Measurements from ENCODE around the gene CHCHD3.

CHCHD3 gene

DNA sequence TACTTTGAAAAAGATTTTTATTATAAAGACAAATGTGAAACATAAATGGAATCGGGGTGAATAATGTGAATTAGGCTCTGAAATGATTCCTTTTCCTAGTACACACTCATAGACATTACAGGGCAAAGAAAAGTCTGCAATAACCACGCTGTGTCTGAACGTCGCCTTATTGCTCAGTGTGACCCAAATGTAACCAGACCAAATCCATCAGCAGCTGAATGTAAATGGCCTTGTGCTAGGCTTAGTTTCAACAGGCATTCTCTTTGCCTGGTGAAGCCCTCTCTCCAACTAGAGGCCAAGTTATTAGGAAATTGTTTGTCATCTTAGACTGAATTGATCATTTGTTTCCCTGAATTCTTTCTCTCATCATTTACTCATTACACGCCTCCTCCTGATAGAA is 225.5 kb downstream of the CHCHD3 start:
- no peak for DNase-seq

DNA sequence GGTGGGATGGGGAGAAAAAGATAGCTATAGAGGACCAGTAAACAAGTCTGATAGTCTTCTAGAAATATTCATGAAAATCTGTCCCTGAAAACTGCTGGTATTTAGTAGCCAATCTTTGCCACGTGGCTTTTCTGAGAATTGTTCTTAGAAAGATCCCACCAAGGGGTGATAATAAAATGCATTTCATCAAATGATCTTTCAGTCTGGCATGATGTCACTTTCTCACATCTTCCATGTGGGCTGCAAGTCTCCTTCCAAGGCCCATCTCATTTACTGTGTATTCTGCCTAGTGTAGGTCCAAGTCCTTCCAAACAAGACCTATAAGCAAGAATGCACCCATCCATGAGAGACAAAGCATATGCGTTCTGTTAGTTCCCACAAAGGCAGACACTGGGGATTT is 226.0 kb downstream of the CHCHD3 start:
- DNase-seq: no peak

DNA sequence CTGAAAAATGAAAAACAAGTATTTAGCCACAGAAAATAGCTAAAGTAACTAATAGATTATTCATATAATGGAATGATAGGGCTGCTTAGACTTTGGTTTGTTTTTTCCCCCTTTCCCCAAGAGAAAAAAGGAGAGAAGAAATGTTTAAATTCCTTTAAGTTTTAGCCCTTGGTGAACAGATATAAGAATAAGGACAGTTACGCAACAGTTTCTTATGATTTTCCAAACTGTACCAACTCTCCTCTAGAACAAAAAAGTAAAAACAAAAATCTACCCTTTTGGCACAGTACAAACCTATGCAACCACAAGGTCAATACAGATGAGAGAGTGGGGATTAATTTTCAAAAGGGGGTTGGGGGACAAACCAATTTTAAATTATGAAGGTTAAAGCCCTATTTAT is 227.7 kb downstream of the CHCHD3 start:
- no peak for DNase-seq

DNA sequence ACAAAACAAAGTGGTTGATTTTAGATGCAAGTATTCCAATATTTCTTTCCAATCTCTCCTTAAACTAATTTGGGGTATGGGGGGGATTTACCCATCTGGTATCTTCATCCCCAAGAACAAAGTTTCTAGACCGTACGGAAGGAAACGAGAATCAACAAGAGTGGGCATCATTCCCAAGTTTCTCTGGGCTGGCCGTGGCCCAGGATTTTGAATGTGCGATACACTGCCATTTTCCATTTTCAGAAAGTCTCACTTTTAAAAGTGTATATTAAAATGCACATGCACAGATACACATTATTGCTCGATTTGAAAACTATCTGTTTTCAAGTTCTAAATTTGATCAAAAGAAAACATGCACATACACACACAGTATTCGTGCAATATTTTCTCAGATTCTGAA is 234.5 kb downstream of the CHCHD3 start:
- no peak for DNase-seq

DNA sequence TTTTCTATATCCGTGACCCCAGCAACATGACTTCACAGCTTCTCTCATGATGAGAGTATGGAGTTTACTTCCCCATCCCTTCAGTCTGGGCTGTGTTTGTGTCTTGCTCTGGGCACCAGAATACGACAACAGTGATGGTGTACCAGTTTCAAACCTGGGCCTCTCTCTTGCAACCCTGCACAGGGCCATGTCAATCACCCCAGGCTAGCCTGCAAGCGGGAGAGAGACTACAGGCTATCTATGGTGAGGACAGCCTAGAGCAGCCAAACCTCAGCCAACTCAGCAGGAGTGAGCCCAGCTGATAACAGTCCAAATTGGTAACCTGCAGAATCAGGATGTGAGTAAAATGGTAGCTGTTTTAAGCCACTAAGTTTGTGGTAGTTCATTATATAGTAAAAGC is 235.8 kb downstream of the CHCHD3 start:
- DNase-seq: no peak

DNA sequence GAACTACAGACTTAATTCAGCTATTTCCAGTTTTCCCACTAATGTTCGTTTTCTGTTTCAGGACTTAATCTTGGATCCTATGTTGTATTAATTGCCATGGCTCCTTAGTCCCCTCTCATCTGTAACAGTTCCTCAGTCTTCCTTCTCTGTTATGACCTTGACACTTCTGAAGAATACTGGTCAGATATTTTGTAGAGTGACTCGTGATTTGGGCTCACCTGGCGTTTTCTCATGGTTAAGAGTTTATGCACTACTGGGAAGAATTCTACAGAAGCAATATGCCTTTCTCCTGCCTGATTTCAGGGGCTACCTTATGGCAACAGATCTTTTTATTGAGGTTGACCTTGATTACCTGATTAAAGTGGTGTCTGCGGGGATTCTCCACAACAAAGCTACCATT is 239.4 kb downstream of the CHCHD3 start:
- no peak for DNase-seq

DNA sequence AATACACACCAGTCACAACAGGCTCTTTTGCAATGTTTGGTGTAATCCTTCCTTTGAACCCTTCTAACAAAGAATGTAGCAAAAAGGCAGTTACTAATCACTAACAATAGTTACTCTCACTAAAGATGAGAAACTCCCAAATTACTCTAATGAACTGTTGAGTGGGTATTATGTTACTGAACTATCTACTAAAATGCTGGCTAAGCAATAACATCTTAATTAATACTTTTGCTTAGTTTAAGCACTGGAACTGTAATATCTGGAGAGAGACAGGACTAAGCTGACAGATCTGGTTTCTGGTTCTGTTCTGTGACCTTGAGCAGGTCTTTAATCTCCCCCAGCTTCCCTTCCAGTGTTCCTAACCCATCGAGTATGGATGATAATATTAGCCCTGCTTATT is 241.7 kb downstream of the CHCHD3 start:
- DNase-seq: no peak

DNA sequence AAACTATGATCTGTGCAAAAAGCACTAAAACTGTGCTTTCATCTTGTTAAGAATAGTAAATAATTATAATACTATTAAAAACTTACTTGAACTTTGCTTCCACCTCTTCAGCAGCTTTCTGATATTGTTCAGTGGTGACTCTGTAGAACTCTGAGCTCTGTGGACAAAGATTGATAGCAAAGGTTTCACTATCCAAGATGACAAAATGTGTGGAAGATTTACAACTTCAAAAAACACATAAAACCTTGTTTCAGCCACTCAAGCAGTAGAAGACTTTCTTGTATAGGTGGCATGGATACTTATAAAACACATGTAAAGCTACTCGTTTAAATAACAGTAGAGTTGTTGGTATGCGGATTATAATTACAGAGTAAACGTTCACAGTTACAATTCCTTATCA is 243.6 kb downstream of the CHCHD3 start:
- no peak for DNase-seq

DNA sequence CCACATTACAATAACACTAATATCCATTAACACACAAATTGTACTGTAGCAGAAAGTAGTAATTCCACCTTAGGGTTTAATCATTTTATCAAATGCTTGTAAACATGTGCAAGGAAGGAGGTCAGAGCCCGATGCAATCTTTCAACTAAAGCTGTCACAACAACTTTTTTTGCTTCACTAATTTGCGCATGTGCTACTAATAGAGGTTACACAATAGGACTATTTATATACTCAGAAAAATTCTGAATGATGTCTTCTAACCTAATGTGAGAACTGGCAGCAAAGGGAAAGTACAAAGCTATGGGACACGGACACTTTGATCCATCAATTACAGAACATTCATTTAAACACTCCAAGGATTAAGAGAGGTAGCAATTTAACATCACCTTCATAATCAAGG is 244.4 kb downstream of the CHCHD3 start:
- no peak for DNase-seq

DNA sequence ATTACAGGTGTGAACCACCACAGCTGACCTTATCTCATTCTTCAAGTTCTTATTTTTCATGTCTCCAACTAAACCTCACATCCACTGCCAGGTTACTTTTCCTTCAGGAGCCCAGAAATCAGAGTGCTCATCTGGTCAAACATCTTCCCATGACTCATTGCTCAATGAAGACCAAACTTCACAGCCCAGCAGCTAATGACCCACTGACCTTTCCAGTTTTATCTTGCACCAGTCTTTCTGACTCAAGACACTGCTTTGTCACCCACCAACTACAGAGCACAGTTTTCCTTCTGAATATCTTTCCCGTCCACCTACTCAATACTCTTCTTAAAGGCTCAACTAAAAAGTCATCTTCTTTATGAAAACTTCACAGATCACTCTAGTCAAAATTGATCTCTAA is 245.1 kb downstream of the CHCHD3 start:
- no peak for DNase-seq

DNA sequence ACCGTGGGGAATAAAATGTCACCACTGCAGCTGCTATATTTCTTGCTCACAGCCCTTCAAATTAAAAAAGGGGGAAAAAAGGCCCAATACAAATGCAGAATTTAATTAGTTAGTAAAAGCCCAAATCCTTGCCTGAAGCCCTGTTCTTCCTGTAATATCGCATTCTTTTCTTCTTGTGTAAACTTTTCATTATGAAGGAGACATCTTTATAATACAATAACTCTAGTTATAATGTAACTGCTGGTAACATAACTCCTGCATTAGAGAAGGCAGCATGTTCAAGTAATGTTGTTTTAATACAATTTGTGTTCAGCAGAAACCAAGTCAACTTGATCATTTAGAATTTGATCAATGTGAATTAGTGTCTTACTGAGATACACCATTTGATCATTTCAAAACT is 250.9 kb downstream of the CHCHD3 start:
- no peak for DNase-seq

DNA sequence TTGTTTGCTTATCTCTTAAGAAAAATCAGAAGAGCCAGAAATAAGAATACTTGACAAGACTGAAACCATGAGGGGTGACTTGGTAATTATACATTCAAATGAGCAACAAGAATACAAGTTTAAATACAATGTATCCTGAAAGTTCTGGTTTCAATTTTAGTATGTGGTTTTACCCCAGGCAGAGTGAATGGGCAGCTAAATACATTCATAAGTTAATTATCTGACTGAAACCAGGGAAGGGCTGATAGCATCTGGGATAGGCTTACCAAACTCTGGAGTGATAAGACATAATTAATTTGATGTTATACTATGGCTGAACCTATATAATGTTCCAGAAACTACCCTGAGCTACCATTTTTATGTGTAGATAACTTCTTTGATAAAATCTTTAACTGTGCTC is 253.4 kb downstream of the CHCHD3 start:
- DNase-seq: no peak

DNA sequence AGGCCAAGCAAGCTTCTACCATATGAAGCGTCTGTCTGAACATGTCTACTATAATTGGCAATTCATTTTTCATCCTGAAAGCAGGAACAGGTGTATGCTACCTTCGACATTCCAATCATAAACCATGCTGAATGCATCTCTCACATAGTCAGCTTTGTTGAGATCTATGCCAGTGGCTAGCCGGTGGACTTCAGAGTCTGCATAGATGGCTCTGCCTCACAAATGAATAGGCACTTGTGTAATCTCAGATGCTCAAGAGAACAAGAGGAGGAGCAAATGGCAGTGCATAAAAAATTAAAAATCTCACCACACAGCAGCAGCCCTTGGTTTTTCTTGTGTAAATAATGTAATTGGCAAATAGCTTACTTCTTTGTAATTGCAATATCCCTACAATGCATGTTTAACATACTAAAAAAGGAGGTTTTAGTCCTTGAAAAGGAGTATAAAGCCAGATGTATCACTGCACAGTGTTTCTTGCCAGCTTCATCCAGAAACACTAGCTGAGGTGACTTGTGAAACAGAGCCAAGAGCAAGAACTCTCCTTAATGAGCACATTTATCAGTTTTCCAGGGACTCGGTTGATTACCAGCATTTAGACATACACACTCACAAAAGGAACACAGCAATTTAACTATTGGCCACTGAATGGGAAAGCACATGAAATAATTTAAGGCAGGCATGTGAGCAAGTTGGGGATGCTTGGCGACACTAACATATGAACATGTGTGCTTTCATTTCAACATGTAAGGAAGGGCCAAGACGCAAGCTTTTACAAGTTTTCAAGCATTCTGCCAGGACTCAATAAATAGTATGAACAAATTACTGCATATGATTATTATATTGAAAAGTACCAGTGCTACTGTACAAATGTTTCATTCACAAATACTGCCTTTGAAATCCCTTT is 255.7 kb downstream of the CHCHD3 start:
- DNase-seq: no peak

DNA sequence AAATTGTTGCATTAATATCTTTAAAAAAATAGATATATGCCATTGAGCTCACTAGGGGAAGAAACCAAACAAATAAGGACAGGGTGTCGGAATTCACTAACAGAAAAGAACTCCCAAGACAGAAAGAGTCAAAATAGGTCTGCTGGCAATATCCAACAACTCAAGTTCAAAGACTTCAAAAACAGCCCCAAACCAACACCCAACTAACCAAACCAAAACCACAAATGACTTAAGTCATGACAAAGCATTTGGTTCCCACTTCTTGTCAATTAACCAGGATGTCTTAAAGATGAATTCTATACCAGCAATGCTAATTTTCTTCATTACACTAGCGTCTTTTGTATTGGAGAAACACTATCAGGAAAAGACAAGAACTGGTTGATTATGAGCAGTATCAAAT is 256.7 kb downstream of the CHCHD3 start:
- DNase-seq: no peak

DNA sequence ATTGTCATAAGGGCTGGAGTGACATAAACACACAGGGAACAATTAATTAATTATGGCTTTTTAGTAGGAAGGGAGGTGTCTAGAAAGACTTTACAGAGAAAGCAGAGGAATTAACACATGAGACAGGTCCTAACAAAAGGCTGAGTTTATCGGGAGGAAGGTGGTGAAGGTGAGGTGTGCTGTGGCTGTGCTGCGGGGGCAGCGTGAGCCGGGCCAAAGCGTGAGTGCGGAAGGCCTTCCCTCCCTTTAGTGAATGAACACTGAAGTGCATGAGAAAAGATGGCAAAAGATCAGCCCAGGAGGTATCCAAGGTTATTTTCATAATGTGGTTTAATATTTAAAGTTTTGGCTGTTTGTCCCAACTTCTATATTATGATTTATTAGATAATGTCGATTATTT is 262.2 kb downstream of the CHCHD3 start:
- no peak for DNase-seq

DNA sequence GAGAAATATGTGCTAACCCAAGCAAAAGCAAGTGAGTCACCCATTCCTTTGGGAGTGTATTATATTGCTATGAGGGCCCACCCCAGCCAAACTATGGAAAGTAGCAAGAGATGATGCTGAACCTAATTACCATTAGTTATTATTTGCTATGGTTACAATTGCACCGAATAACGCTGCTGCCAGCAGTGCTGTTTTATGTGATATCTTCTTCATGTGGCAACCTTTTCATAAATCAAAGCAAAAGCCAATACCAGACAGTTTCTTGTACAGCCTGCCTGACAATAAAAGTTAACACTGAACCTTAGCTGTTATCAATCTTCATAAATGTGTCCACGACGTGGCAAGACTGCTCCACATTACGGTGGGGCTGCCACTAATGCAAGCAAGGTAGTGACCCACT is 263.9 kb downstream of the CHCHD3 start:
- no peak for DNase-seq

DNA sequence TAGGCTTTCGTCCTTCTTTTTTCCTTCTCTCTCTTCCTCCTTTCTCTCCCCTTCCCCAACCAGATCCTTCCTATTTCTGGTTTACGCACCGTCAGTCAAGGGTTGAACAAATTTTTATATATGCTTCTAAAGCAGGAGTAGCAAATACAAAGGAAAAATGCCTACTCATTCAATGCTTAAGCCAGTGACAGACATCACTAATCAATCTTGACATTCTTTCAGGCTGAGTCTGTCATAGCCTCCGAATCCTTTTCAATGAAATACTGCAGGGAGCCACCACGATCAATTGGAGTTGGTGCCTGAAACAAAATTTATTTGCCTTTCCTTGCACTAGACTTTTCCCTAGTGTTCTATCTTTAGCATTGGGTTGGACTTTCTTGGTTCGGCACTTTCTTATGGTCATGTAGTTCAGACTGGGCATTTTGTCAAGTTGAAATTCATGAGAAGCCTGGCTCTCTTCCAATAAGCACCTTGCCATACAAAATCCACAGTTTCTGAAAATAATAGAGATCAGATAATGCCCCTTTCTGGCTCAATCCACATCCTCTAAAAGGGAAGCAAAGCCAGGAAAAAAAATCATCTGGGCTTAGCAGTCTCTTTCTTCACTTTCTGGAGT is 266.1 kb downstream of the CHCHD3 start:
- DNase-seq: no peak

DNA sequence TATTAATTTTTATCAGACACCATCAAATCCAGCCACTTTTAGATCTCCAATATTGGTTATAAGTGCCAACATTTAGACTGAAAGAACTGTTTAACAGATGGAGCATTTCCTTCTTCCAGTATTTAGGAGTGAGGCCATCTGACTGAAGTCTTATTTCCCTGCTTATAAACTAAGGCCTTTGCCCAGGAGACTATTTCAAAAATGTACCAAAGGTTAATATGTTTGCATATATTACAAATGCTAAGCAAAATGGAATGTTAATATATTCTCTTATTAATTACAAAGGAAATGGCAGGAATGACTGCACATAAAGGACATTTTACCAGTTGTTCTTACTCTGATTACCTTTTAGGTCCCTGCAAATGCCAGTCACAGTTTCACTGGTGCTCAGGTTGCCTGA is 266.8 kb downstream of the CHCHD3 start:
- DNase-seq: no peak

DNA sequence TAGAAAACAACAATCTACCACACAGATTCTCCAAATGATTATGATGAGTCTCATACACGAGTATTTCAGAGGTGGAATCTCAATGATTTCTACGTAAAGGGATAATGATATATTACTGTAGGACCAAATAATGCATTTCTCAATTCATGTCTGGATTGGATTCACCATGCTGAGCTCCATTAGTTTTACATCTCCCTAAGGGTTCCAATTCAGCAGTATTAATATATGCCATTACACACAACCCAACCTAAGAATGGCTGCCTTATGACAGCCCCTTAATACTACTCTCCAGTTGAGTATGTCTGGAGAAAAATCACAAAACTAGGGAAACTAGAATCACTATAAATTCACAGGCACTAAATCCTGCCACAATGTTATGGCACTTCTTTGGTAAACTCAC is 271.3 kb downstream of the CHCHD3 start:
- no peak for DNase-seq

DNA sequence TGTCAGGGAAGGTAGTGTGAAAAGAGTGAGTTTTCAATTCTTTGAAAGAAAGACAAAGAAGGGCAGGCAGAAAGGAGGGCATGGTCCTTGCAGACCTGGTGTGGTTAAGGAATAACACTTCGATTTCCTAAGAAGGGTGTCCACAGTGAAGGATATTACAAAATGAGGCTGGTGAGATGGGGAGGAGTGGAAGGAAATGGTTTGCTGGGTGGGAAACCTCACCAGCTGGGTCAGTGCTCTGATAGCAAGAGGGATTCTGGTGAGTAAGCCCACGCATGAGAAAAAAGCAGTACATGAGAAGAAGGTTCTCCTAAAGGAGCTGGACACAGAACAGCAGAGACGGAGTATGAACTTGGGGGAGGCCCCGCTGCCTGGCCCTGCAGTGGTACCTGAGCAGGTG is 275.1 kb downstream of the CHCHD3 start:
- DNase-seq: no peak

DNA sequence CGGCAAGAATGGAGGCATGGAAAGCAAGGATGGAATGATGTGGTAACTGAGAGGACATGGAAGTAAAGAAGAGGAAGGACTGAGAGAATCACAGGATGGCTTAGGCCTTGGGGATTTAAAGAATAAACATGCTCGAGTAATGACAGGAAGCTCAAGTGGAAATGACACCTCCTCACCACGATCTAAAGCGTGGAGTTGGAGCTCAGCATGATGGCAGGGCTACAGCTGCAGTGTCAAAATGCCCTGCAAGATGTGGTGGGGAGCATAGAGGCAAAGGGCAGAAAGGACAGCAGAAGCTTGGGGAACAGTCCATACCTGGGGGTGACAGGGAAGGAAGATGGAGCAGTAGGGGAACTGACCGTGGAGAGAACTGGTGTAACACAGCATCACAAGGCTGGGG is 276.1 kb downstream of the CHCHD3 start:
- DNase-seq: no peak

DNA sequence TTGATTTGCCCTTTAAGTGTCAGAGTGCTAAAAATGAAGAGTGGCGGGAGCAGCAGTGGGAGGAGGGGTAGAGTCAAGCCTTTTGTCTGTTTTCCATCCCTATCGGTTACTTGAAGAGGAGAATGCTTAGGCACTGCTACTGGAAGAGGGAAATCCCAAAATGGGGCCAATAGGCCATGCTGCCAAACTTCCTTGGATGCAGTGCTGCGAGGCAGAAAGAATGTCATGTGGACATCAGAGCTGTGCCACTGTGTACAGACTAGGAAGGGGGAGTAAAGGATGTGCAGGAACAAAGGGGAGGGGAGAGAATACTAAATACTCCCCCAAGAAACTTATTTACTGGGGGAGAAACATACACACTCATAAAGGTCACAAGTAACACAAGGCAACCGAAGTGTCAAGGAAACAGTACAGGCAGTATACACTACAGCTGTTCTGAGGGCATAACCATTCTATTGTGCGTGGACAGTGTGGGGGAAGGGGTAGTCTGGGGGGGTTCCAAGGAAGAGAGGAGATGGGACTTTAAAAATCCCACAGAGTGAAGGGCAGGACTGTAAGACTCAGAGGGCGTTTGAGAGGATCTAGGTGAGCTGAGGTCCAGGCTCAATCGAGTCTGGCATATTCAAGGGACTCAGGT is 276.9 kb downstream of the CHCHD3 start:
- DNase-seq: no peak

DNA sequence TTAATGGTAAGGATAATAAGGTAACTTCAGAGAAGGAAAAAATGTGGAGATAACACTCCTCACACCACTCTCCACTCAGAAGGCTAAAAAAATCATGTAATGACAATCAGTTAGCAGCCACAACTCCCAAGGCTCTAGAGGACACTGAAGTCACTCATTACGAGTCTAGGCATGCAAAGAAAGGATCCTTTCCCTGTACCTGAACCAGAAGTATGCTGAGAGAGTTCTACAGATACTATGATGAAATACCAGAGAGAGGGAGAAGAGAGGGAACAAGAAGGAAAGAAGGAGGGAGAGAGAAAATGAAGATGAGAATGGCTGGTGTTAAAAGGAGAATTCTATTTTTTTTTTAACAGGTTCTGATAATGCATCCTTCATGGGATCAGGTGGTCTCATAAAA is 281.4 kb downstream of the CHCHD3 start:
- no peak for DNase-seq

DNA sequence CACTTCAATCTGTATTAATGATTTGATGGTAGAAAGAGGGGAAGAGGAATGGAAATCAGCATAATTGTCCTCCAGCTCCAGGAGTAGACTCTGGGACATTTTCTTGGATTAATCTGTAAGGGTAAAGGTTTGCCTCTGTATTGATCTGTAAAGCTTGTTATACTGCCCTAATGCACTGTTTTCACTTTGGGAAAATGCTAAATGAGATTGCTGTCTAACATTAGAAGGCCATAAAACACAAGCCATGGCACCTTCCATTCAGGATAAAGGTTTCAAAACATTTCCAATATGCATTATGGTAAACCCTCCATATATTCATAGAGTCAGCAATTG is 282.8 kb downstream of the CHCHD3 start:
- DNase-seq: no peak

All from cerebellar nuclear complex (tissue), 1 donor.